IgD-negative memory B cell (primary cell): ENCODE results near the gene RHEX. TPM values are rescaled to one million over a fixed set of nuclear protein-coding genes. Genes with fewer than 3 reads are reported as not detected.
"Not testable (repeated sequence)": the region's sequence is repeated elsewhere in the genome, so short reads cannot be mapped to it uniquely, and the experiment has no call there.

ENCODE experiments used
- H3K27ac Mint-ChIP-seq, 3 donors: one replicate each; pipeline ENCODE4 v1.8.0; 2020 to 2022; ENCODE audit warnings: mild to moderate bottlenecking in 3 of 3, mixed read lengths in 3 of 3, moderate library complexity in 1 of 3
- H3K27me3 Mint-ChIP-seq: one replicate; pipeline ENCODE4 v1.8.0; 2021; ENCODE audit warnings: mixed read lengths
- H3K36me3 Mint-ChIP-seq: one replicate; pipeline ENCODE4 v1.8.0; 2020; ENCODE audit warnings: mild to moderate bottlenecking, mixed read lengths
- H3K4me1 Mint-ChIP-seq, 3 donors: one replicate each; pipeline ENCODE4 v1.8.0; 2020 to 2022; ENCODE audit warnings: mixed read lengths in 3 of 3, mild to moderate bottlenecking in 1 of 3
- H3K4me3 Mint-ChIP-seq, 4 donors: one replicate each; pipeline ENCODE4 v1.8.0; 2020 to 2022; ENCODE audit warnings: mild to moderate bottlenecking in 4 of 4, mixed read lengths in 4 of 4, moderate library complexity in 3 of 4
- H3K9me3 Mint-ChIP-seq, 3 donors: one replicate each; pipeline ENCODE4 v1.8.0; 2020 to 2021; ENCODE audit warnings: mixed read lengths in 3 of 3, mild to moderate bottlenecking in 1 of 3
- polyA plus RNA-seq: library from polyadenylated mRNA; unstranded; fragments of 300-500 nt; fragmentation: Illumina TruSeq; gene quantifications from one replicate; pipeline ENCODE4 v1.2.3, GENCODE V29; 2021

RHEX gene
- 2.0 TPM for polyA plus RNA-seq

GRCh38 chr1:206052919-206053610 lies at the start of gene RHEX:
Gene RHEX (plus strand): TSS chr1:206053173. CDS start chr1:206097829, 44,656 bp downstream.
- H3K27ac Mint-ChIP-seq: peak within 1 kb of the TSS; percentile 89 to 98 (median 90)
- peaks cover 75 to 84% (median 84%) of the 10 kb centered on the region in 3 donors for H3K4me1 Mint-ChIP-seq
- not testable (repeated sequence) for H3K36me3 Mint-ChIP-seq, H3K9me3 Mint-ChIP-seq, H3K27me3 Mint-ChIP-seq
- H3K4me3 Mint-ChIP-seq: peak within 1 kb of the TSS; percentile 74 to 89 (median 80)

- Mint-ChIP-seq H3K9me3 (no peaks in the 10 kb centered on the region), H3K27ac (no peak overlapping the region), H3K27me3 (no peaks in the 10 kb centered on the region), H3K36me3 (no peaks in the 10 kb centered on the region), H3K4me1 (peaks cover 0 to 5% (median 0%) of the 10 kb centered on the region in 3 donors), H3K4me3 (no peak overlapping the region)
Observed at GRCh38 chr1:206003854-206004800, 48.8 kb upstream of the RHEX start.

GRCh38 chr1:206004826-206005225 lies 48.1 kb upstream of the RHEX start:
- H3K9me3 Mint-ChIP-seq: no peaks in the 10 kb centered on the region
- no peak overlapping the region for H3K4me3 Mint-ChIP-seq
- peaks cover 0 to 5% (median 0%) of the 10 kb centered on the region in 3 donors for H3K4me1 Mint-ChIP-seq
- no peaks in the 10 kb centered on the region for H3K36me3 Mint-ChIP-seq
- no peaks in the 10 kb centered on the region for H3K27me3 Mint-ChIP-seq
- H3K27ac Mint-ChIP-seq: no peak overlapping the region

- no peaks in the 10 kb centered on the region for H3K27me3 Mint-ChIP-seq
- H3K36me3 Mint-ChIP-seq: no peaks in the 10 kb centered on the region
- H3K4me1 Mint-ChIP-seq: peaks cover 0 to 5% (median 0%) of the 10 kb centered on the region in 3 donors
- no peak overlapping the region for H3K4me3 Mint-ChIP-seq
- no peaks in the 10 kb centered on the region for H3K9me3 Mint-ChIP-seq
- H3K27ac Mint-ChIP-seq: no peak overlapping the region
Observed at GRCh38 chr1:206005234-206005633, 47.7 kb upstream of the RHEX start.

- Mint-ChIP-seq H3K9me3 (no peaks in the 10 kb centered on the region), H3K36me3 (no peaks in the 10 kb centered on the region), H3K27me3 (no peaks in the 10 kb centered on the region), H3K27ac (no peak overlapping the region), H3K4me3 (no peak overlapping the region), H3K4me1 (peaks cover 0 to 5% (median 0%) of the 10 kb centered on the region in 3 donors)
Observed at GRCh38 chr1:206005778-206006180, 47.2 kb upstream of the RHEX start.

GRCh38 chr1:206006946-206007345 lies 46.0 kb upstream of the RHEX start:
- Mint-ChIP-seq H3K27me3 (no peaks in the 10 kb centered on the region), H3K36me3 (peaks cover under 1% of the 10 kb centered on the region), H3K4me1 (peaks cover 2 to 10% (median 5%) of the 10 kb centered on the region in 3 donors), H3K4me3 (no peak overlapping the region), H3K27ac (no peak overlapping the region), H3K9me3 (no peaks in the 10 kb centered on the region)

GRCh38 chr1:206010060-206010459 lies 42.9 kb upstream of the RHEX start:
- no peak overlapping the region for H3K4me3 Mint-ChIP-seq
- H3K27me3 Mint-ChIP-seq: no peaks in the 10 kb centered on the region
- peaks cover 16 to 25% (median 21%) of the 10 kb centered on the region in 3 donors for H3K4me1 Mint-ChIP-seq
- H3K9me3 Mint-ChIP-seq: no peaks in the 10 kb centered on the region
- peaks cover 2% of the 10 kb centered on the region for H3K36me3 Mint-ChIP-seq
- no peak overlapping the region for H3K27ac Mint-ChIP-seq

GRCh38 chr1:206011057-206011456 lies 41.9 kb upstream of the RHEX start:
- no peaks in the 10 kb centered on the region for H3K27me3 Mint-ChIP-seq
- no peak overlapping the region for H3K27ac Mint-ChIP-seq
- H3K4me3 Mint-ChIP-seq: no peak overlapping the region
- H3K36me3 Mint-ChIP-seq: peaks cover 2% of the 10 kb centered on the region
- H3K9me3 Mint-ChIP-seq: no peaks in the 10 kb centered on the region
- H3K4me1 Mint-ChIP-seq: peaks cover 20 to 25% (median 22%) of the 10 kb centered on the region in 3 donors

- peaks cover 20 to 25% (median 22%) of the 10 kb centered on the region in 3 donors for H3K4me1 Mint-ChIP-seq
- H3K36me3 Mint-ChIP-seq: peaks cover 2% of the 10 kb centered on the region
- no peaks in the 10 kb centered on the region for H3K27me3 Mint-ChIP-seq
- peak overlapping the region; percentile 30 to 91 (median 69) for H3K27ac Mint-ChIP-seq
- peak overlapping the region; percentile 31 to 91 (median 74) for H3K4me3 Mint-ChIP-seq
- no peaks in the 10 kb centered on the region for H3K9me3 Mint-ChIP-seq
Observed at GRCh38 chr1:206012086-206012859, 40.7 kb upstream of the RHEX start.

GRCh38 chr1:206013026-206013795 lies 39.8 kb upstream of the RHEX start:
- Mint-ChIP-seq H3K36me3 (peaks cover 5% of the 10 kb centered on the region), H3K4me1 (peaks cover 20 to 25% (median 22%) of the 10 kb centered on the region in 3 donors), H3K27ac (peak overlapping the region; percentile 30 to 91 (median 69)), H3K27me3 (no peaks in the 10 kb centered on the region), H3K9me3 (no peaks in the 10 kb centered on the region), H3K4me3 (peak overlapping the region; percentile 31 to 91 (median 78))

GRCh38 chr1:206014601-206015000 lies 38.4 kb upstream of the RHEX start:
- no peaks in the 10 kb centered on the region for H3K27me3 Mint-ChIP-seq
- no peaks in the 10 kb centered on the region for H3K9me3 Mint-ChIP-seq
- H3K4me3 Mint-ChIP-seq: no peak overlapping the region
- H3K36me3 Mint-ChIP-seq: peaks cover 5% of the 10 kb centered on the region
- peak overlapping the region in 1 of 3 donors; percentile 1 for H3K27ac Mint-ChIP-seq
- H3K4me1 Mint-ChIP-seq: peaks cover 20 to 25% (median 22%) of the 10 kb centered on the region in 3 donors

- peak overlapping the region in 1 of 3 donors; percentile 34 for H3K27ac Mint-ChIP-seq
- H3K9me3 Mint-ChIP-seq: no peaks in the 10 kb centered on the region
- no peak overlapping the region for H3K4me3 Mint-ChIP-seq
- H3K36me3 Mint-ChIP-seq: peaks cover 5% of the 10 kb centered on the region
- H3K27me3 Mint-ChIP-seq: no peaks in the 10 kb centered on the region
- peaks cover 20 to 25% (median 22%) of the 10 kb centered on the region in 3 donors for H3K4me1 Mint-ChIP-seq
Observed at GRCh38 chr1:206015071-206015470, 37.9 kb upstream of the RHEX start.

GRCh38 chr1:206020393-206021007 lies 32.5 kb upstream of the RHEX start:
- Mint-ChIP-seq H3K4me3 (no peak overlapping the region), H3K27ac (no peak overlapping the region), H3K27me3 (no peaks in the 10 kb centered on the region), H3K9me3 (no peaks in the 10 kb centered on the region), H3K36me3 (peaks cover 2% of the 10 kb centered on the region), H3K4me1 (no peaks in the 10 kb centered on the region)
